GM23338 (cell line): Measurements from ENCODE around the gene DNAJB8. TPM values are rescaled to one million over a fixed set of nuclear protein-coding genes. Genes with fewer than 3 reads are reported as not detected.

Source experiments
- ATAC-seq: fragments of 200-7000 bp; cut with Tn5 transposase; 3 replicates; pipeline ENCODE4 v1.9.1; 2020
- DNase-seq: peaks from one replicate; pipeline ENCODE4 v3.0.0-alpha.2; 2015; ENCODE audit warnings: low spot score
- H2AFZ ChIP-seq: fragments of 200-600 bp; sonication (generic); 2 replicates; pipeline ENCODE4 v1.8.0; 2016; ENCODE audit warnings: antibody characterized with exemption, mild to moderate bottlenecking, moderate library complexity
- H3F3A ChIP-seq: fragments of 200-600 bp; sonication (generic); replicated peaks from 2 replicates; pipeline ENCODE4 v1.8.0; 2017; ENCODE audit warnings: antibody characterized with exemption, mixed run types, low read depth
- H3K27ac ChIP-seq: fragments of 200-600 bp; sonication (generic); 2 replicates; pipeline ENCODE4 v1.6.1; 2016; ENCODE audit warnings: low read depth
- H3K27me3 ChIP-seq: fragments of 200-600 bp; sonication (generic); 2 replicates; pipeline ENCODE4 v1.8.0; 2016; ENCODE audit warnings: mild to moderate bottlenecking, mixed run types, moderate library complexity; ENCODE audit not compliant: insufficient read depth
- H3K36me3 ChIP-seq: fragments of 200-600 bp; sonication (generic); 2 replicates; pipeline ENCODE4 v1.8.0; 2016; ENCODE audit warnings: mild to moderate bottlenecking; ENCODE audit not compliant: insufficient read depth
- H3K4me1 ChIP-seq: fragments of 200-600 bp; sonication (generic); 2 replicates; pipeline ENCODE4 v1.8.0; 2016; ENCODE audit warnings: mild to moderate bottlenecking, moderate library complexity; ENCODE audit not compliant: insufficient read depth
- H3K4me2 ChIP-seq: fragments of 200-600 bp; sonication (generic); 2 replicates; pipeline ENCODE4 v1.7.1; 2017; ENCODE audit warnings: mixed run types
- H3K4me3 ChIP-seq: fragments of 200-600 bp; sonication (generic); 2 replicates; pipeline ENCODE4 v1.6.1; 2016; ENCODE audit warnings: mixed run types
- H3K79me2 ChIP-seq: fragments of 200-600 bp; sonication (generic); replicated peaks from 2 replicates; pipeline ENCODE4 v1.8.0; 2017; ENCODE audit warnings: mild to moderate bottlenecking; ENCODE audit not compliant: insufficient read depth
- H3K9me2 ChIP-seq: fragments of 200-600 bp; sonication (generic); 2 replicates; pipeline ENCODE4 v1.8.0; 2017; ENCODE audit not compliant: insufficient read depth
- H4K20me1 ChIP-seq: fragments of 200-600 bp; sonication (generic); replicated peaks from 2 replicates; pipeline ENCODE4 v1.8.0; 2017; ENCODE audit warnings: mild to moderate bottlenecking; ENCODE audit not compliant: insufficient read depth
- H3K27ac Mint-ChIP-seq: 2 replicates; pipeline ENCODE4 v1.8.0; 2020; ENCODE audit warnings: inconsistent platforms, mild to moderate bottlenecking, moderate library complexity, mixed read lengths
- H3K27me3 Mint-ChIP-seq: 3 replicates; pipeline ENCODE4 v1.8.0; 2022; ENCODE audit warnings: low read depth, mild to moderate bottlenecking, moderate library complexity, mixed read lengths, inconsistent platforms; ENCODE audit not compliant: insufficient read depth, poor library complexity
- H3K36me3 Mint-ChIP-seq: 3 replicates; pipeline ENCODE4 v1.8.0; 2021; ENCODE audit warnings: low read depth, mild to moderate bottlenecking, inconsistent platforms, moderate library complexity, mixed read lengths
- H3K4me1 Mint-ChIP-seq: 3 replicates; pipeline ENCODE4 v1.8.0; 2020; ENCODE audit warnings: mild to moderate bottlenecking, inconsistent platforms, mixed read lengths
- H3K4me3 Mint-ChIP-seq: 3 replicates; pipeline ENCODE4 v1.8.0; 2021; ENCODE audit warnings: moderate library complexity, mild to moderate bottlenecking, inconsistent platforms, mixed read lengths
- H3K9me3 Mint-ChIP-seq: 3 replicates; pipeline ENCODE4 v1.8.0; 2020; ENCODE audit warnings: moderate library complexity, mild to moderate bottlenecking, inconsistent platforms, mixed read lengths
- CREB1 ChIP-seq: fragments of 250-450 bp; sonication (Bioruptor Pico); IDR thresholded peaks from 2 replicates; pipeline ENCODE4 v1.5.0; 2020; ENCODE audit warnings: low read depth, mild to moderate bottlenecking, moderate library complexity
- CTCF ChIP-seq, 2 experiments: fragments of 200-600 bp in 1 of 2; sonication (generic) in 1 of 2; conservative IDR thresholded peaks; 2 replicates each; pipeline versions ENCODE4 v1.5.1 to v1.6.1; 2016 to 2017; ENCODE audit warnings: antibody characterized with exemption in 2 of 2, low read depth in 2 of 2, mild to moderate bottlenecking in 2 of 2, moderate library complexity in 1 of 2
- EZH2 ChIP-seq: fragments of 200-600 bp; sonication (generic); IDR thresholded peaks from one replicate; pipeline ENCODE4 v1.8.0; 2017; ENCODE audit warnings: antibody characterized with exemption, mild to moderate bottlenecking, low read depth; ENCODE audit not compliant: unreplicated experiment
- EZH2phosphoT487 ChIP-seq: fragments of 200-600 bp; sonication (generic); IDR thresholded peaks from one replicate; pipeline ENCODE4 v1.8.1; 2018; ENCODE audit warnings: antibody characterized with exemption; ENCODE audit not compliant: unreplicated experiment
- JUNB ChIP-seq: IDR thresholded peaks from one replicate; pipeline ENCODE4 v1.6.1; 2016; ENCODE audit warnings: antibody characterized with exemption; ENCODE audit not compliant: unreplicated experiment
- NANOG ChIP-seq: IDR thresholded peaks from 2 replicates; pipeline ENCODE4 v1.6.1; 2016; ENCODE audit warnings: antibody characterized with exemption, borderline replicate concordance
- POLR2AphosphoS5 ChIP-seq: IDR thresholded peaks from 2 replicates; pipeline ENCODE4 v1.6.1; 2016; ENCODE audit warnings: antibody characterized with exemption, low read depth
- REST ChIP-seq: IDR thresholded peaks from one replicate; pipeline ENCODE4 v1.6.1; 2018; ENCODE audit warnings: antibody characterized with exemption; ENCODE audit not compliant: unreplicated experiment
- STAT1 ChIP-seq: IDR thresholded peaks from one replicate; pipeline ENCODE4 v1.6.1; 2016; ENCODE audit warnings: antibody characterized with exemption; ENCODE audit not compliant: unreplicated experiment
- ZNF114 ChIP-seq: fragments of 250-450 bp; sonication (Bioruptor Pico); IDR thresholded peaks from 2 replicates; pipeline ENCODE4 v1.5.0; 2020; ENCODE audit warnings: mild to moderate bottlenecking, moderate library complexity
- ZNF331 ChIP-seq: fragments of 250-450 bp; sonication (Bioruptor Pico); IDR thresholded peaks from 2 replicates; pipeline ENCODE4 v1.5.0; 2020; ENCODE audit warnings: low read depth, mild to moderate bottlenecking, moderate library complexity
- ZNF462 ChIP-seq: fragments of 250-450 bp; sonication (Bioruptor Pico); IDR thresholded peaks from 2 replicates; pipeline ENCODE4 v1.5.0; 2020; ENCODE audit warnings: mild to moderate bottlenecking, moderate library complexity
- polyA plus RNA-seq: library from polyadenylated mRNA; unstranded; fragments of >200 nt; fragmentation: Nextera tagmentation; extraction: Ambion mirVana; gene quantifications from 2 replicates; pipeline ENCODE4 v1.2.1, GENCODE V29; 2016
- total RNA-seq: library from RNA; depleted of rRNA; stranded (reverse); fragments of >200 nt; shearing (Covaris generic); gene quantifications from 2 replicates; pipeline ENCODE4 v1.2.3, GENCODE V29; 2014

DNAJB8 gene
- total and polyA plus RNA-seq, 2 experiments from 2014 or later = not detected

GRCh38 chr3:128438488-128439072, 28.1 kb downstream of the DNAJB8 start:
- Histone ChIP-seq H3K27ac (no peak overlapping the region), H3K9me2 (no peaks in the 10 kb centered on the region), H3K79me2 (no peaks in the 10 kb centered on the region), H4K20me1 (no peaks in the 10 kb centered on the region), H2AFZ (no peak overlapping the region), H3K4me3 (no peak overlapping the region), H3K27me3 (peaks cover 13% of the 10 kb centered on the region), H3K4me1 (peaks cover 18% of the 10 kb centered on the region; the same call in 1 of the 2 replicates), H3K36me3 (no peaks in the 10 kb centered on the region), H3K4me2 (no peak overlapping the region), H3F3A (peaks cover 6% of the 10 kb centered on the region; the same call in 1 of the 2 replicates)
- ATAC-seq = peak; percentile 75
- Mint-ChIP-seq H3K27ac (no peak overlapping the region), H3K9me3 (no peaks in the 10 kb centered on the region), H3K36me3 (no peaks in the 10 kb centered on the region), H3K4me1 (peaks cover 24% of the 10 kb centered on the region), H3K4me3 (no peak overlapping the region), H3K27me3 (peaks cover 28% of the 10 kb centered on the region)
- peak; percentile 75 for DNase-seq
- TF ChIP-seq EZH2phosphoT487 (no peak), JUNB (no peak), POLR2AphosphoS5 (no peak), CREB1 (no peak), ZNF114 (CRISPR knock-in tag) (no peak), NANOG (no peak), STAT1 (no peak), REST (no peak), ZNF462 (CRISPR knock-in tag) (peak; percentile 61; the same call in 1 of the 2 replicates), EZH2 (no peak), ZNF331 (no peak), CTCF (conservative IDR thresholded peaks at IDR 0.05; ENCODE audit: low read depth in 2 of 2) (peak; percentile 81 to 91)
